MM.1S (cell line): ENCODE results near the gene HELZ.

Experiments
- DNase-seq: peaks from one replicate; pipeline ENCODE4 v3.0.0-alpha.2; 2015
- H2AFZ ChIP-seq: fragments of 300-600 bp; sonication (generic); 2 replicates; pipeline ENCODE4 v1.6.0; 2016; ENCODE audit warnings: antibody characterized with exemption, low read length
- H3F3A ChIP-seq: fragments of 300-600 bp; sonication (generic); 2 replicates; pipeline ENCODE4 v1.6.1; 2016; ENCODE audit warnings: mild to moderate bottlenecking, antibody characterized with exemption, low read length, moderate library complexity, mixed read lengths; ENCODE audit not compliant: insufficient read depth
- H3K27ac ChIP-seq: fragments of 300-600 bp; sonication (generic); 2 replicates; pipeline ENCODE4 v1.5.1; 2016; ENCODE audit warnings: mild to moderate bottlenecking, low read length
- H3K27me3 ChIP-seq: fragments of 300-600 bp; sonication (generic); replicated peaks from 2 replicates; pipeline ENCODE4 v1.6.0; 2016; ENCODE audit warnings: low read length; ENCODE audit not compliant: insufficient read depth
- H3K36me3 ChIP-seq: fragments of 300-600 bp; sonication (generic); replicated peaks from 2 replicates; pipeline ENCODE4 v1.6.1; 2016; ENCODE audit warnings: mild to moderate bottlenecking, low read length, mixed read lengths; ENCODE audit not compliant: insufficient read depth
- H3K4me1 ChIP-seq: fragments of 300-600 bp; sonication (generic); 2 replicates; pipeline ENCODE4 v1.6.1; 2016; ENCODE audit warnings: low read length, mixed read lengths
- H3K4me2 ChIP-seq: fragments of 300-600 bp; sonication (generic); 2 replicates; pipeline ENCODE4 v1.6.0; 2016; ENCODE audit warnings: low read depth, low read length
- H3K4me3 ChIP-seq: fragments of 300-600 bp; sonication (generic); 2 replicates; pipeline ENCODE4 v1.5.1; 2016; ENCODE audit warnings: low read length, mixed read lengths
- H3K79me2 ChIP-seq: fragments of 300-600 bp; sonication (generic); 2 replicates; pipeline ENCODE4 v1.6.1; 2016; ENCODE audit warnings: mixed run types, low read length, mixed read lengths
- H3K9ac ChIP-seq: fragments of 300-600 bp; sonication (generic); 2 replicates; pipeline ENCODE4 v1.6.1; 2016; ENCODE audit warnings: low read length, mixed read lengths
- H3K9me2 ChIP-seq: fragments of 300-600 bp; sonication (generic); replicated peaks from 2 replicates; pipeline ENCODE4 v1.6.1; 2016; ENCODE audit warnings: mild to moderate bottlenecking, low read length, mixed read lengths; ENCODE audit not compliant: insufficient read depth
- H3K9me3 ChIP-seq: fragments of 300-600 bp; sonication (generic); replicated peaks from 2 replicates; pipeline ENCODE4 v1.6.1; 2016; ENCODE audit warnings: mild to moderate bottlenecking, low read length, mixed read lengths; ENCODE audit not compliant: insufficient read depth
- H4K20me1 ChIP-seq: fragments of 300-600 bp; sonication (generic); 2 replicates; pipeline ENCODE4 v1.6.1; 2016; ENCODE audit warnings: mild to moderate bottlenecking, low read length, moderate library complexity, mixed read lengths; ENCODE audit not compliant: insufficient read depth
- EZH2 ChIP-seq: fragments of 300-600 bp; sonication (generic); optimal IDR thresholded peaks from 2 replicates; pipeline ENCODE3; 2017; ENCODE audit warnings: low read depth, mild to moderate bottlenecking, antibody characterized with exemption, low read length, mixed read lengths
- EZH2phosphoT487 ChIP-seq: fragments of 300-600 bp; sonication (generic); IDR thresholded peaks from 2 replicates; pipeline ENCODE4 v1.6.1; 2018; ENCODE audit warnings: antibody characterized with exemption, low read length
- TF ChIP-seq, protein P1 (sequence below): fragments of 300-600 bp; sonication (generic); IDR thresholded peaks from 2 replicates; pipeline ENCODE4 v1.5.1; 2016; ENCODE audit warnings: antibody characterized with exemption, low read length, mixed read lengths

Gene HELZ

GRCh38 chr17:67079491-67079890, 165.5 kb downstream of the HELZ start:
- Histone ChIP-seq H3K4me2 (no peak overlapping the region), H3K4me1 (peaks cover 26% of the 10 kb centered on the region), H3K79me2 (peaks cover 11% of the 10 kb centered on the region; the same call in 1 of the 2 replicates), H3K36me3 (0 out of 2 replicates have a peak, but pooled peaks cover 2% of the 10 kb centered on the region), H3K27me3 (no peaks in the 10 kb centered on the region), H3K27ac (no peak overlapping the region), H3F3A (peaks cover 5% of the 10 kb centered on the region; the same call in 1 of the 2 replicates), H3K9ac (no peak overlapping the region), H3K9me2 (no peaks in the 10 kb centered on the region), H2AFZ (no peak overlapping the region), H3K4me3 (no peak overlapping the region), H3K9me3 (no peaks in the 10 kb centered on the region), H4K20me1 (peaks cover 9% of the 10 kb centered on the region; the same call in 1 of the 2 replicates)
- DNase-seq: no peak
- no peak for TF ChIP-seq EZH2
- TF ChIP-seq EZH2phosphoT487: no peak
- TF ChIP-seq, protein P1, sequence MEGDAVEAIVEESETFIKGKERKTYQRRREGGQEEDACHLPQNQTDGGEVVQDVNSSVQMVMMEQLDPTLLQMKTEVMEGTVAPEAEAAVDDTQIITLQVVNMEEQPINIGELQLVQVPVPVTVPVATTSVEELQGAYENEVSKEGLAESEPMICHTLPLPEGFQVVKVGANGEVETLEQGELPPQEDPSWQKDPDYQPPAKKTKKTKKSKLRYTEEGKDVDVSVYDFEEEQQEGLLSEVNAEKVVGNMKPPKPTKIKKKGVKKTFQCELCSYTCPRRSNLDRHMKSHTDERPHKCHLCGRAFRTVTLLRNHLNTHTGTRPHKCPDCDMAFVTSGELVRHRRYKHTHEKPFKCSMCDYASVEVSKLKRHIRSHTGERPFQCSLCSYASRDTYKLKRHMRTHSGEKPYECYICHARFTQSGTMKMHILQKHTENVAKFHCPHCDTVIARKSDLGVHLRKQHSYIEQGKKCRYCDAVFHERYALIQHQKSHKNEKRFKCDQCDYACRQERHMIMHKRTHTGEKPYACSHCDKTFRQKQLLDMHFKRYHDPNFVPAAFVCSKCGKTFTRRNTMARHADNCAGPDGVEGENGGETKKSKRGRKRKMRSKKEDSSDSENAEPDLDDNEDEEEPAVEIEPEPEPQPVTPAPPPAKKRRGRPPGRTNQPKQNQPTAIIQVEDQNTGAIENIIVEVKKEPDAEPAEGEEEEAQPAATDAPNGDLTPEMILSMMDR: no peak

- Histone ChIP-seq H3F3A (peaks cover 5% of the 10 kb centered on the region; the same call in 1 of the 2 replicates), H3K4me2 (no peak overlapping the region), H3K79me2 (peaks cover 11% of the 10 kb centered on the region; the same call in 1 of the 2 replicates), H3K9me3 (no peaks in the 10 kb centered on the region), H3K9ac (no peak overlapping the region), H3K27ac (no peak overlapping the region), H3K9me2 (no peaks in the 10 kb centered on the region), H2AFZ (no peak overlapping the region), H3K4me3 (no peak overlapping the region), H3K36me3 (0 out of 2 replicates have a peak, but pooled peaks cover 2% of the 10 kb centered on the region), H3K4me1 (peaks cover 19% of the 10 kb centered on the region), H4K20me1 (peaks cover 9% of the 10 kb centered on the region; the same call in 1 of the 2 replicates), H3K27me3 (no peaks in the 10 kb centered on the region)
- no peak for DNase-seq
- TF ChIP-seq EZH2 (no peak), EZH2phosphoT487 (no peak)
- TF ChIP-seq, protein P1: no peak
Observed at GRCh38 chr17:67078292-67078691, 166.7 kb downstream of the HELZ start.

DNA sequence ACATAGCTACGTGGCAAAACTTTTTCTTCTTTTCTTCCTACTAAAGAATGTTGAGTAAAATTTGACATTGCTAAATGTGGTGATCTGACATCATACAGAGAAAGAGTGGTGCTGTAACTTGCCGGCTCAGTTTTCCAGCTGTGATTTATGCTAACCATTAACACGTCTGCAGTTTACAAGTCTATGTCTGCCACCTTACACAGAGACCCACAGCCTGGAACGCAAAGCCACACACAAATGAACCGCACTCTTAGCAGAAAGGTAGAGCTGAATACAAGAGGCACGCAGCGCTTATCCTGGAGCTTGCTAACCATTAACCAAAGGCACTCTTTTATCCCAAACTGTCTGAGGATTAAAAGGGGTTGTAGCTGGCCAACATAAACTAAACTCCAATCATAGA, 168.7 kb downstream of the HELZ start:
- no peak for DNase-seq
- Histone ChIP-seq H3F3A (no peaks in the 10 kb centered on the region), H3K4me1 (peaks cover 10% of the 10 kb centered on the region), H3K27ac (no peak overlapping the region), H3K4me3 (no peak overlapping the region), H3K4me2 (no peak overlapping the region), H3K79me2 (0 out of 2 replicates have a peak, but pooled peaks cover 5% of the 10 kb centered on the region), H3K27me3 (no peaks in the 10 kb centered on the region), H3K9me2 (no peaks in the 10 kb centered on the region), H3K36me3 (0 out of 2 replicates have a peak, but pooled peaks cover 2% of the 10 kb centered on the region), H4K20me1 (peaks cover 9% of the 10 kb centered on the region; the same call in 1 of the 2 replicates), H3K9me3 (no peaks in the 10 kb centered on the region), H2AFZ (no peak overlapping the region), H3K9ac (no peak overlapping the region)
- TF ChIP-seq EZH2phosphoT487: no peak
- TF ChIP-seq, protein P1: no peak
- no peak for TF ChIP-seq EZH2
